Neutrophil (primary cell): ENCODE results near the gene ECT2L.

Experiments
- H3K27ac ChIP-seq: fragments of 200-600 bp; sonication (generic); 2 replicates; pipeline ENCODE4 v1.5.1; 2016; ENCODE audit warnings: mild to moderate bottlenecking, moderate library complexity
- H3K27me3 ChIP-seq: fragments of 200-600 bp; sonication (generic); 2 replicates; pipeline ENCODE4 v1.6.0; 2016; ENCODE audit warnings: mild to moderate bottlenecking
- H3K36me3 ChIP-seq: fragments of 200-600 bp; sonication (generic); 2 replicates; pipeline ENCODE4 v1.5.1; 2017
- H3K4me1 ChIP-seq, 2 experiments: fragments of 200-600 bp in 1 of 2; sonication (generic) in 1 of 2; 1 replicate in 1 of 2; 2 replicates in 1 of 2; pipeline versions ENCODE4 v1.5.1 to v1.6.1; 2013 to 2016; ENCODE audit warnings: low read depth in 1 of 2, low read length in 1 of 2, mild to moderate bottlenecking in 1 of 2, moderate library complexity in 1 of 2; ENCODE audit not compliant: control insufficient read depth in 1 of 2, insufficient read depth in 1 of 2
- H3K4me3 ChIP-seq, 2 experiments: fragments of 200-600 bp in 1 of 2; sonication (generic) in 1 of 2; 1 replicate in 1 of 2; 2 replicates in 1 of 2; pipeline ENCODE4 v1.5.1; 2013 to 2016; ENCODE audit warnings: low read depth in 1 of 2, low read length in 1 of 2, mild to moderate bottlenecking in 1 of 2, moderate library complexity in 1 of 2
- H3K9me3 ChIP-seq: fragments of 200-600 bp; sonication (generic); 2 replicates; pipeline ENCODE4 v1.5.1; 2016
- CTCF ChIP-seq: fragments of 200-600 bp; sonication (generic); IDR thresholded peaks from 2 replicates; pipeline ENCODE4 v1.5.1; 2016; ENCODE audit warnings: antibody characterized with exemption

The ECT2L gene

GRCh38 chr6:138847884-138848283, 52.0 kb downstream of the ECT2L start:
- TF ChIP-seq CTCF, result no peak
- Histone ChIP-seq H3K9me3 (no peaks in the 10 kb centered on the region), H3K27ac (no peak overlapping the region), H3K4me3 (no peak overlapping the region), H3K27me3 (no peaks in the 10 kb centered on the region), H3K4me1 (no peaks in the 10 kb centered on the region), H3K36me3 (no peaks in the 10 kb centered on the region)

GRCh38 chr6:138848461-138848860, 52.6 kb downstream of the ECT2L start:
- no peak overlapping the region for H3K4me3 ChIP-seq
- H3K27ac ChIP-seq, result no peak overlapping the region
- no peaks in the 10 kb centered on the region for H3K27me3 ChIP-seq
- H3K9me3 ChIP-seq, result no peaks in the 10 kb centered on the region
- H3K4me1 ChIP-seq, result no peaks in the 10 kb centered on the region
- no peak for TF ChIP-seq CTCF
- H3K36me3 ChIP-seq, result no peaks in the 10 kb centered on the region

DNA sequence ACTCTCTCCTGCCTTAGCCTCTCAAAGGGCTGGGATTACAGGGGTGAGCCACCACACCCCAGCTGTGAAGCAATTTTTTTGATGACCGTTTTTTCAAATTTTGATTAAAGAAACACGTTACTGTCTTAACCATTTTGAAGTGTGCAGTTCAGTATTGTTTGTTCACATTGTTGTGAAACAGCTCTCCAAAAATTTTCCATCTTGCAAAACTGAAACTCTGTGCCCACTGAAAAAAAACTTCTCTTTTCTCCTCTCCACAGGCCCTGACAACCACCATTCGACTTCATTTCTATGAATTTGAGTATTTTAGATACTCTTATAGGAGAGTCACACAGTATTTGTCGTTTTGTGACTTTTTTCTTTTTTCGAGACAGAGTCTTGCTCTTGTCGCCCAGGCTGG, 53.9 kb downstream of the ECT2L start:
- H3K27me3 ChIP-seq, result no peaks in the 10 kb centered on the region
- TF ChIP-seq CTCF, result no peak
- H3K9me3 ChIP-seq, result no peaks in the 10 kb centered on the region
- no peaks in the 10 kb centered on the region for H3K4me1 ChIP-seq
- H3K27ac ChIP-seq, result no peak overlapping the region
- no peak overlapping the region for H3K4me3 ChIP-seq
- H3K36me3 ChIP-seq, result no peaks in the 10 kb centered on the region

GRCh38 chr6:138856654-138857053, 60.8 kb downstream of the ECT2L start:
- Histone ChIP-seq H3K27me3 (no peaks in the 10 kb centered on the region), H3K4me3 (no peak overlapping the region), H3K36me3 (no peaks in the 10 kb centered on the region), H3K9me3 (no peaks in the 10 kb centered on the region), H3K4me1 (no peaks in the 10 kb centered on the region), H3K27ac (no peak overlapping the region)
- TF ChIP-seq CTCF, result no peak

DNA sequence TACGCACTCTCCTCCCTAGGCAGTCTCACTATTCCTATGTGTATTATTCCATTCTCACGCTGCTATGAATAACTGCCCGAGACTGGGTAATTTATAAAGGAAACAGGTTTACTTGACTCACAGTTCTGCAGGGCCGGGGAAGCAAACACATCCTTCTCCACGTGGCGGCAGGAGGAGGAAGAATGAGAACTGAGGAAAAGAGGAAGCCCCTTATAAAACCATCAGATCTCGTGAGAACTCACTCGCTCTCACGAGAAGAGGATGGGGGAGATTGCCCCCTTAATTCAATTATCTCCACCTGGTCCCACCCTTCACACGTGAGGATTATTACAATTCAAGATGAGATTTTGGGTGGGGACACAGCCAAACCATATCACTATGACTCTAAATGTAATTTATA, 61.9 kb downstream of the ECT2L start:
- Histone ChIP-seq H3K4me1 (no peaks in the 10 kb centered on the region), H3K4me3 (no peak overlapping the region), H3K36me3 (no peaks in the 10 kb centered on the region), H3K9me3 (no peaks in the 10 kb centered on the region), H3K27me3 (no peaks in the 10 kb centered on the region), H3K27ac (no peak overlapping the region)
- TF ChIP-seq CTCF, result no peak

DNA sequence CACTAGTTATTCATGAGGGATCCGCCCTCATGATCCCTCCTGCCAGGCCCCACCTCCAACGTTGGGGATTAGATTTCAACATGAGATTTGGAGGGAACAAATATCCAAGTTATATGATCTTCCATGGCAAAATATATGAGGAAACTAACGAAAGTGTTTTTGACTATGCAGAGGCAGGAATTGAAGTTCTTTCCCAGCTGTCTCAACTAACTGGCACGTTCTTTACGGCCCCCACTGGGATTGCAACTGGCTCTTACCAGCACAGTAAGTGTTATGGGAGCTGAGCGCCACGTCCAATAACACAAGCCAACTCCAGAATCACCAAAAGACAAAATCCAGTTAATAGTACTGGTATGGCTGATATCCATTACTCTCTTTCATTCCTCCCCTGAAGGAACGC, 66.6 kb downstream of the ECT2L start:
- Histone ChIP-seq H3K27ac (no peak overlapping the region), H3K4me3 (no peak overlapping the region), H3K36me3 (no peaks in the 10 kb centered on the region), H3K27me3 (no peaks in the 10 kb centered on the region), H3K4me1 (no peaks in the 10 kb centered on the region), H3K9me3 (no peaks in the 10 kb centered on the region)
- no peak for TF ChIP-seq CTCF
